ENCODE results near the gene MMP26.

DNA sequence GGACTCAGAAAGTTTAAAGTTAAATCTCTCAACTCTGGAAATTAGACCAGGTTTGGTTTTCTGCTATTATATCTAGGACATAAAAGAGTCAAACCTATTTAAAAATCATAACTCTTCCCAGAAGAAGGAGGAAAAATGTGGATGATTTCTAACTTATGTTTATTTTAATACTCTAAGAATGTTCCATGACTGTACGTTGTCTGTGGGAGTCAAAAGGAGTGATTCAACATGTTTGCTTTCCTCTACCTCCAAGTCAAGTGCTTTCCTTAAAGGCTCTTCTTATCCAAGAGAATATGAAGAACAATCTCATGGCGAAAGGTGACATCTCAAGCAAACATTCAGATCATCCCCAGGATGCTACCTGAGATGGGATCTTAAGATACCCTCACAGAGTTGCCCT is 39.2 kb upstream of the MMP26 start:
- TF ChIP-seq CTCF (IDR thresholded peaks at IDR 0.05; ENCODE audit: low read length) (no peak), EZH2 (optimal IDR thresholded peaks at IDR 0.05; ENCODE audit: low read depth, low read length) (no peak)

All from MM.1S (cell line).